A549 (cell line): ENCODE measurements around the gene PSD2. TPM values are rescaled to one million over a fixed set of nuclear protein-coding genes. Genes with fewer than 3 reads are reported as not detected.

Source experiments
- CBX8 ChIP-seq: fragments of 200-600 bp; sonication (generic); IDR thresholded peaks from 2 replicates; pipeline ENCODE4 v1.6.1; 2016
- CEBPB ChIP-seq, 2 experiments: fragments of >200 bp in 1 of 2; sonication (Bioruptor Twin) in 1 of 2; formaldehyde crosslinking in 1 of 2; IDR thresholded peaks; 2 replicates each; pipeline ENCODE4 v1.6.1; 2012 to 2016
- FOSB ChIP-seq: fragments of 250-450 bp; sonication (Bioruptor Pico); IDR thresholded peaks from 2 replicates; pipeline ENCODE4 v1.5.0; 2020; ENCODE audit warnings: mild to moderate bottlenecking, moderate library complexity
- NFE2L2 ChIP-seq: fragments of 150-350 bp; conservative IDR thresholded peaks from 2 replicates; pipeline ENCODE4 v1.6.1; 2014; ENCODE audit warnings: low read length
- NPAS2 ChIP-seq: fragments of 250-450 bp; sonication (Bioruptor Pico); IDR thresholded peaks from 2 replicates; pipeline ENCODE4 v1.8.0; 2022; ENCODE audit warnings: mild to moderate bottlenecking, moderate library complexity, borderline replicate concordance
- POLR2A ChIP-seq: IDR thresholded peaks from 2 replicates; pipeline ENCODE4 v1.6.1; 2012; ENCODE audit warnings: mild to moderate bottlenecking, low read length
- POLR2AphosphoS2 ChIP-seq: conservative IDR thresholded peaks from 2 replicates; pipeline ENCODE4 v1.6.1; 2012; ENCODE audit warnings: low read length, improper control_type of control experiment, inconsistent platforms
- RFX5 ChIP-seq: fragments of 450-650 bp; IDR thresholded peaks from 2 replicates; pipeline ENCODE4 v1.7.1; 2014; ENCODE audit warnings: antibody characterized with exemption, mild to moderate bottlenecking, moderate library complexity
- RNF2 ChIP-seq: fragments of 200-600 bp; sonication (generic); IDR thresholded peaks from 2 replicates; pipeline ENCODE4 v1.6.1; 2016; ENCODE audit warnings: low read depth, mild to moderate bottlenecking, antibody characterized with exemption, moderate library complexity, borderline replicate concordance
- SMC3 ChIP-seq: fragments of >200 bp; sonication (Bioruptor Twin); formaldehyde crosslinking; IDR thresholded peaks from 3 replicates; pipeline ENCODE4 v1.6.1; 2018; ENCODE audit warnings: inconsistent platforms
- SREBF2 ChIP-seq: fragments of 450-650 bp; IDR thresholded peaks from 2 replicates; pipeline ENCODE4 v1.6.1; 2014; ENCODE audit warnings: mild to moderate bottlenecking, moderate library complexity
- polyA plus RNA-seq, 4 experiments: library from polyadenylated mRNA; depleted of rRNA in 3 of 4; stranded (reverse); fragments of >200 nt; fragmentation: RNase III in 1 of 4; extraction: RNeasy Plus Mini Kit Qiagen cat#74134 plus additional on column Dnase treatment in 1 of 4; gene quantifications; 2 replicates in 3 of 4; 3 replicates in 1 of 4; pipeline ENCODE4 v1.2.3, GENCODE V29; 2011 to 2017
- TF ChIP-seq, protein P1 (sequence below): fragments of 250-450 bp; sonication (Bioruptor Pico); IDR thresholded peaks from 2 replicates; pipeline ENCODE4 v1.5.0; 2020; ENCODE audit warnings: low read depth, mild to moderate bottlenecking, moderate library complexity
- TF ChIP-seq, protein P2 (sequence below): fragments of 150-350 bp; IDR thresholded peaks from 2 replicates; pipeline ENCODE4 v1.6.1; 2014; ENCODE audit warnings: low read depth, mild to moderate bottlenecking, low read length
- TF ChIP-seq, protein P3 (sequence below): fragments of 450-650 bp; IDR thresholded peaks from 2 replicates; pipeline ENCODE4 v1.6.1; 2014; ENCODE audit warnings: antibody characterized with exemption
- TF ChIP-seq, protein P4 (sequence below): fragments of 200-600 bp; sonication (generic); IDR thresholded peaks from 2 replicates; pipeline ENCODE4 v1.6.1; 2016; ENCODE audit warnings: antibody characterized with exemption, mild to moderate bottlenecking, moderate library complexity
- TF ChIP-seq, protein P5 (sequence below): fragments of >200 bp; sonication (Bioruptor Twin); formaldehyde crosslinking; IDR thresholded peaks from 3 replicates; pipeline ENCODE4 v1.6.1; 2016
- TF ChIP-seq, protein P6 (sequence below): IDR thresholded peaks from 2 replicates; pipeline ENCODE4 v1.6.1; 2012; ENCODE audit warnings: low read depth, borderline replicate concordance
- TF ChIP-seq, protein P7 (sequence below): IDR thresholded peaks from 2 replicates; pipeline ENCODE4 v1.6.1; 2012

PSD2 gene
- polyA plus RNA-seq, 2 of the 4 experiments (the other 2 are of a cell fraction), result 0.05 TPM; not detected in 1

DNA sequence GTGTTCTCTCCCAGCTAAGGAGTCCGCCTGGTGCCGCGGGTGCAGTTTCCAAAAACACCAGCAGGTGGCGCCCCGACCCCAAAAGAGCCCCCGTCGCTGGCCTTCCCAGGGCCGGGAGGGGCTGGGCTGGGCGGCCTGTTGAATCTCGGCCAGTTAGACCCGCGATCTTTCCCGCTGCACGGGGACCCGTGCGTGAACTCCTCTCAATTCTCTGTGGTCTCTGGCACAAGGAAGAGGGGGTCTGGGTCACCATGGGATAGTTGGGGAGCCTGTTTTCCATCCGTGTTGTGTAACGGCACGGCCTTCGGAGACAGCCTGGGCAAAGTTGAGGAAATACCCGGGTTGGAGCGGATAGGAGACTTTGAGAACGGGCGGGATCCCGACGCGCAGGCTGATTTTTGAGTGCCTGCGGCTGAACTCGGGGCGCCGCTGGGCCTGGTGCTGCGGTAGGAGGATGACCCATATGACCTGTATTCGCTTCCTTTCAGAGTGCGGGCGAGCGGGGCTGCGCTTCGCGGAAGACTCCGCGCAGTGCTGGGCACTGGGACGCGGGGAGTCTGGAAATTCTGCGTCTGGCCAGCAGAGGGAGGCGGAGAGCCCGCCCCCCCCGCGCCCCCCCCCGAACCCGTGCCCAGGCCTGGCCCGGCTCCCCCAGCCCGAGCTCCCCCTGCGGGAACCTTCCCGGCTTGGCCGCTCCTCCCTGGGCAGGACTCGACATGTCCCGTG lies 7.9 kb upstream of the PSD2 start (continued):
- TF ChIP-seq, protein P1, sequence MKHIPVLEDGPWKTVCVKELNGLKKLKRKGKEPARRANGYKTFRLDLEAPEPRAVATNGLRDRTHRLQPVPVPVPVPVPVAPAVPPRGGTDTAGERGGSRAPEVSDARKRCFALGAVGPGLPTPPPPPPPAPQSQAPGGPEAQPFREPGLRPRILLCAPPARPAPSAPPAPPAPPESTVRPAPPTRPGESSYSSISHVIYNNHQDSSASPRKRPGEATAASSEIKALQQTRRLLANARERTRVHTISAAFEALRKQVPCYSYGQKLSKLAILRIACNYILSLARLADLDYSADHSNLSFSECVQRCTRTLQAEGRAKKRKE, result no peak
- TF ChIP-seq, protein P2, sequence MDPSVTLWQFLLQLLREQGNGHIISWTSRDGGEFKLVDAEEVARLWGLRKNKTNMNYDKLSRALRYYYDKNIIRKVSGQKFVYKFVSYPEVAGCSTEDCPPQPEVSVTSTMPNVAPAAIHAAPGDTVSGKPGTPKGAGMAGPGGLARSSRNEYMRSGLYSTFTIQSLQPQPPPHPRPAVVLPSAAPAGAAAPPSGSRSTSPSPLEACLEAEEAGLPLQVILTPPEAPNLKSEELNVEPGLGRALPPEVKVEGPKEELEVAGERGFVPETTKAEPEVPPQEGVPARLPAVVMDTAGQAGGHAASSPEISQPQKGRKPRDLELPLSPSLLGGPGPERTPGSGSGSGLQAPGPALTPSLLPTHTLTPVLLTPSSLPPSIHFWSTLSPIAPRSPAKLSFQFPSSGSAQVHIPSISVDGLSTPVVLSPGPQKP, result no peak
- no peak for TF ChIP-seq NPAS2
- no peak for TF ChIP-seq SREBF2
- TF ChIP-seq, protein P3, sequence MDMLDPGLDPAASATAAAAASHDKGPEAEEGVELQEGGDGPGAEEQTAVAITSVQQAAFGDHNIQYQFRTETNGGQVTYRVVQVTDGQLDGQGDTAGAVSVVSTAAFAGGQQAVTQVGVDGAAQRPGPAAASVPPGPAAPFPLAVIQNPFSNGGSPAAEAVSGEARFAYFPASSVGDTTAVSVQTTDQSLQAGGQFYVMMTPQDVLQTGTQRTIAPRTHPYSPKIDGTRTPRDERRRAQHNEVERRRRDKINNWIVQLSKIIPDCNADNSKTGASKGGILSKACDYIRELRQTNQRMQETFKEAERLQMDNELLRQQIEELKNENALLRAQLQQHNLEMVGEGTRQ, result no peak
- TF ChIP-seq, protein P4, sequence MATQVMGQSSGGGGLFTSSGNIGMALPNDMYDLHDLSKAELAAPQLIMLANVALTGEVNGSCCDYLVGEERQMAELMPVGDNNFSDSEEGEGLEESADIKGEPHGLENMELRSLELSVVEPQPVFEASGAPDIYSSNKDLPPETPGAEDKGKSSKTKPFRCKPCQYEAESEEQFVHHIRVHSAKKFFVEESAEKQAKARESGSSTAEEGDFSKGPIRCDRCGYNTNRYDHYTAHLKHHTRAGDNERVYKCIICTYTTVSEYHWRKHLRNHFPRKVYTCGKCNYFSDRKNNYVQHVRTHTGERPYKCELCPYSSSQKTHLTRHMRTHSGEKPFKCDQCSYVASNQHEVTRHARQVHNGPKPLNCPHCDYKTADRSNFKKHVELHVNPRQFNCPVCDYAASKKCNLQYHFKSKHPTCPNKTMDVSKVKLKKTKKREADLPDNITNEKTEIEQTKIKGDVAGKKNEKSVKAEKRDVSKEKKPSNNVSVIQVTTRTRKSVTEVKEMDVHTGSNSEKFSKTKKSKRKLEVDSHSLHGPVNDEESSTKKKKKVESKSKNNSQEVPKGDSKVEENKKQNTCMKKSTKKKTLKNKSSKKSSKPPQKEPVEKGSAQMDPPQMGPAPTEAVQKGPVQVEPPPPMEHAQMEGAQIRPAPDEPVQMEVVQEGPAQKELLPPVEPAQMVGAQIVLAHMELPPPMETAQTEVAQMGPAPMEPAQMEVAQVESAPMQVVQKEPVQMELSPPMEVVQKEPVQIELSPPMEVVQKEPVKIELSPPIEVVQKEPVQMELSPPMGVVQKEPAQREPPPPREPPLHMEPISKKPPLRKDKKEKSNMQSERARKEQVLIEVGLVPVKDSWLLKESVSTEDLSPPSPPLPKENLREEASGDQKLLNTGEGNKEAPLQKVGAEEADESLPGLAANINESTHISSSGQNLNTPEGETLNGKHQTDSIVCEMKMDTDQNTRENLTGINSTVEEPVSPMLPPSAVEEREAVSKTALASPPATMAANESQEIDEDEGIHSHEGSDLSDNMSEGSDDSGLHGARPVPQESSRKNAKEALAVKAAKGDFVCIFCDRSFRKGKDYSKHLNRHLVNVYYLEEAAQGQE, result peak; percentile 63
- no peak for TF ChIP-seq CEBPB (IDR thresholded peaks at IDR 0.05)
- TF ChIP-seq RFX5, result no peak
- no peak for TF ChIP-seq NFE2L2
- TF ChIP-seq, protein P5, sequence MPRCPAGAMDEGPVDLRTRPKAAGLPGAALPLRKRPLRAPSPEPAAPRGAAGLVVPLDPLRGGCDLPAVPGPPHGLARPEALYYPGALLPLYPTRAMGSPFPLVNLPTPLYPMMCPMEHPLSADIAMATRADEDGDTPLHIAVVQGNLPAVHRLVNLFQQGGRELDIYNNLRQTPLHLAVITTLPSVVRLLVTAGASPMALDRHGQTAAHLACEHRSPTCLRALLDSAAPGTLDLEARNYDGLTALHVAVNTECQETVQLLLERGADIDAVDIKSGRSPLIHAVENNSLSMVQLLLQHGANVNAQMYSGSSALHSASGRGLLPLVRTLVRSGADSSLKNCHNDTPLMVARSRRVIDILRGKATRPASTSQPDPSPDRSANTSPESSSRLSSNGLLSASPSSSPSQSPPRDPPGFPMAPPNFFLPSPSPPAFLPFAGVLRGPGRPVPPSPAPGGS, result no peak
- no peak for TF ChIP-seq FOSB (CRISPR knock-in tag)
- no peak for TF ChIP-seq POLR2AphosphoS2
- no peak for TF ChIP-seq CBX8
- TF ChIP-seq RNF2, result peak; percentile 44; the same call in 1 of the 2 replicates
- peak; percentile 89 for TF ChIP-seq SMC3
- TF ChIP-seq, protein P6, sequence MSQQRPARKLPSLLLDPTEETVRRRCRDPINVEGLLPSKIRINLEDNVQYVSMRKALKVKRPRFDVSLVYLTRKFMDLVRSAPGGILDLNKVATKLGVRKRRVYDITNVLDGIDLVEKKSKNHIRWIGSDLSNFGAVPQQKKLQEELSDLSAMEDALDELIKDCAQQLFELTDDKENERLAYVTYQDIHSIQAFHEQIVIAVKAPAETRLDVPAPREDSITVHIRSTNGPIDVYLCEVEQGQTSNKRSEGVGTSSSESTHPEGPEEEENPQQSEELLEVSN, result peak; percentile 49; the same call in 1 of the 2 replicates
- no peak for TF ChIP-seq POLR2A
- TF ChIP-seq, protein P7, sequence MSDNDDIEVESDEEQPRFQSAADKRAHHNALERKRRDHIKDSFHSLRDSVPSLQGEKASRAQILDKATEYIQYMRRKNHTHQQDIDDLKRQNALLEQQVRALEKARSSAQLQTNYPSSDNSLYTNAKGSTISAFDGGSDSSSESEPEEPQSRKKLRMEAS, result 0 out of 2 replicates have a peak, but pooled peaks have one; percentile 27
